ENCODE results near the gene PIK3CD.
"Not testable (repeated sequence)": the region's sequence is repeated elsewhere in the genome, so short reads cannot be mapped to it uniquely, and the experiment has no call there.

Gene PIK3CD

GRCh38 chr1:9746211-9746610 lies 94.7 kb downstream of the PIK3CD start:
- no peak for DNase-seq

- no peak for DNase-seq
Measured at GRCh38 chr1:9746651-9747050, 95.1 kb downstream of the PIK3CD start.

- DNase-seq = not testable (repeated sequence)
Measured at GRCh38 chr1:9748391-9748790, 96.9 kb downstream of the PIK3CD start.

GRCh38 chr1:9749361-9749760 lies 97.8 kb downstream of the PIK3CD start:
- no peak for DNase-seq

DNA sequence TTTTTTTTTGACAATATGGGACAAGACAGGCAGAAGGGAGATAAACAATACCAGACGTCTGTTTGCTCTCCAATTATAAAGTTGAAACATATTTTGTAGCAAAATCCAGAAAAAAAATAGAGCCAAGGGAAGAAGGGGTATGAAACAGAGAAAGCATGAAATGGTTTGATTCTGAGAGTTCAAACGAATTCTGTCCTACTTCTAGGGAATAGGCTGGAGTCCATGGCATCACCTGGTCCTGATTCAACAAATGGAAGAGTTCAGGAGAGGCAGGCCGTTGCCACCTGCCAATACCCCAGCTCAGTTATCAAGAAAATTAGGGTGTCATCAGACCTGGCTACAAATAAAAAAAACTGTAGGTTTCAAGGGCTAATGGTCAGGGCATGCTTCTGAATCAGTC lies 100.4 kb downstream of the PIK3CD start:
- no peak for DNase-seq

DNA sequence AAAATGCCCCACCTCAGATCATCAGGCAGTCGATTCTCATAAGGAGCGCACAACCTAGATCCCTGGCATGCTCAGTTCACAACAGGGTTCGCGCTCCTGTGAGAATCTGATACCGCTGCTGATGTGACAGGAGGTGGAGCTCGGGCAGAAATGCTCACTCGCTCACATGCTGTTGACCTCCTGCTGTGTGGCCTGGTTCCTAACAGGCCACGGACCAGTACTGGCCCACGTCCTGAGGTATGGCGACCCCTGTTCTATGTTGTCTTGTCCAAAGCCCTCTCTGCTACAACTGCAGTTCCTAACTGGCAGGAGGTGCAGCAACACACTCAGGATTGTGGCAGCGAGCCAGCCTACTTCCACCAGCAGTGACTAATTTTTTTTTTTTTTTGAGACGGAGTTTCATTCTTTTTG lies 101.6 kb downstream of the PIK3CD start:
- DNase-seq = no peak

- no peak for DNase-seq
Measured at GRCh38 chr1:9755441-9755995, 104.0 kb downstream of the PIK3CD start.

DNA sequence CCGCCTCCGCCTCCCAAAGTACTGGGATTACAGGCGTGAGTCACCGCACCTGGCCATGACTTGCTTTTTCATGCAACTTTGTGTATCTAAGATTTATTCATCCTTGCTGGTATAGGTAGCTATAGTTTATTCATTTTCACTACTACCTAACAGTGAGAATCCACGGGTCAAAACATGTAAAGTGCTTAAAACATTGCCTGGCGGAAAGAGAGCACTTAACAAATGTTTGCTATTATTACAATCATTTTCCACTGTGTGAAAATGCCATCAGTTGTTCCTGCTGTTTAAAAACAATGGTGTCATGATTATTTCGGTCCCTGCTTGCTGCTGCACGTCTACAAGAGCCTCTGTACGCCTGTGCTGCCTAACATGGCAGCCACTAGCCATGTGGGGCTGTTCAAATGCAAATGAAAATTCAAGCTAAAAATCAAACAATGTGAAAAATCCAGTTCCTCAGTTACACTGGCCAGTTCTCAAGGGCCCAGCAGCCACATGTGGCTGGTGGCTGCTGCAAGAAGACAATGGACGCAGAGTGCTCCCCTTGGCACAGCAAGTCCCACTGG lies 107.1 kb downstream of the PIK3CD start:
- DNase-seq = no peak

DNA sequence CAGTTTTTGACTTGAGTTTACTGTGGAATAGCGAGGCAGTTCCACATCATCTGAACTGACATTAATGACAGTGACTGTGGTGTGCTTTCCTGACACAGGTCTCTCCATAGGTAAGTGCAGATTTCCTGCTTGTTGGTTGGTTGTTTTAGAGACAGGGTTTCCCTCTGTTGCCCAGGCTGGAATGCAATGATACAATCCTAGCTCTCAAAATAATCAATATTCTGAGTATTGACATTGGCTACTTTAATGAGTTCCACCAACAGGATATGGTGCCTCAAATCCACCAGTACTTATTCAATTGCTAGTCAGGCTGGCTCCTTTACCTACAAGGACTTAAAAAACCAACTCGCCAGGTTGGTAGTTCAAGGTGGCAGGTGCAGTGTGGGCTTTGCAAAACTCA lies 108.4 kb downstream of the PIK3CD start:
- no peak for DNase-seq

DNA sequence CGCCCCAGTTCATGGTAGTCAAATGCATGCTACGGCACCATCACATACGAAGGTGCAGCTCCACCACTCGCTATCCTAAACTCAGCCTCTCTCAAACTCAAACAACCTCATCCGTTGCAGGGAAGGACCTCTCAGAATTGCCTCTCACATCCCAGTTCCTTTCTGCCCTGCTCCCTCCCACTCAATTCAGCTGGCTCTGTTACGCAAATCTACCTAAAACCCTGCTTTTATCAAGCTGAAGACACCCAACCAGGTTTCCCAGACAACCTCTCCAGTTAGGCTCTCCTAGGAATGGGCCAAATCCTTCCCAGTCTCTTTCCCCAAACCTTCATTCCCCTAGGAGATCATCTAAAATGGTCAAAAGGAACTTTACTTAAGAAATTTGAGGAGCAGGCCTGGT lies 109.3 kb downstream of the PIK3CD start:
- no peak for DNase-seq

- no peak for DNase-seq
Measured at GRCh38 chr1:9761855-9762254, 110.3 kb downstream of the PIK3CD start.

- DNase-seq = not testable (repeated sequence)
Measured at GRCh38 chr1:9762446-9762845, 110.9 kb downstream of the PIK3CD start.

DNA sequence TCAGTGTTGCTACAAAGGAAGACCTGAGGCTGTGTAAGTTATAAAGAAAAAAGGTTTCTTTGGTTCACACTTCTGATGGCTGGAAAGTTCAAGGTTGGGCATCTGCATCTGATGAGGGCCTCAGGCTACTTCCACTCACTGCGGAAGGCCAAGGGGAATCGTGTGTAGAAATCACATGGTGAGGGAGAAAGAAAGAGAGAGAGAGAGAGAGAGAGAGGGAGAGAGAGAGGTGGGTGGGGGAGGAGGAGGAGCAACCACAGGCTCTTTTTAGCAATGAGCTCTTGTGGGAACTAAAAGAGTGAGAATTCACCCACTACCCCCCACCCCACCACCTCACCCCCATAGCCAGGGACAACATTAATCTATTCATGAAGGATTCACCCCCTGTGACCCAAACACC lies 112.4 kb downstream of the PIK3CD start:
- no peak for DNase-seq

DNA sequence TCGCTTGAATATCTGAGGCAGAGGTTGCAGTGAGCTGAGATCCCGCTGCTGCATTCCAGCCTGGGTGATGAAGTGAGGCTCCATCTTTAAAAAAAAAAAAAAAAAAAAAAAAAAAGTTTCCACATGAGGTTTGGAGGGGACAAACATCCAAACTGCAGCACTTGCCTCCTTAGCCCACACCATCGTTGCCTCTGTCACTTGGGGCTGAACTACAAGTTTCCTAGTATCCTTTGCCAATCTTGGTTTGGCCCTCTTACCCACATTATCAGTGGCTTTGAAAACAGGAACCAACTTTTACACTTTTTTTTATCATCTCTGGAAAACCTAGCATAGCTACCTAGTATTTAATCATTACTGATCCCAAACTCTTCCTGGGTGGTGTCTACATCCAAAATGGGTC lies 113.0 kb downstream of the PIK3CD start:
- no peak for DNase-seq

DNA sequence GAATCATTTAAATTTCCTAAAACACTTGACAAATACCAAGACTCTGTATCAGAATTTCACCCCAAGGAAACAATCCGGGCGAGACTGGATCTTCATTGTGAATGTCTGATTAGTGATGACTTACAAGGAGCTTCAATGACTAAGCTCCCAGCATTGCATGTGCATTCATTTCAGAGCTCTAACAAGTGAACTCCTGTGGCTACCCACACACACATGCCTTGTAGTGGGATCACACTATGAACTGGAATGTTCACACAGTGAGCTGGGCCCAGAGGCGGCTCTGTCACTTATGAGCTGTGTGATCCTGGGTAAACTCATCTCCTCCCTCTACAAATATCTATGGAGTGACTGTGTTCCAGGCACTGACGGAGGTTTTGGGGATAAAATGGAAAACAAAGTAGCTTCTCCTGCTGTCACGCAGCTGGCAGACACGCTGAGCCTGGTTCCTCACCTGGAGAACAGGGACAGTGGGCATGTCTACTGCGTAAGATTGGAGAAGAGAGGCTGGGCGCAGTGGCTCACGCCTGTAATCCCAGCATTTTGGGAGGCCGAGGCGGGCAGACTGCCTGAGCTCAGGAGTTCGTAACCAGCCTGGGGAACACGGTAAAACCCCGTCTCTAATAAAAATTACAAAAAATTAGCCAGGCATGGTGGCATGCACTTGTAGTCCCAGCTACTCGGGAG lies 115.4 kb downstream of the PIK3CD start:
- no peak for DNase-seq

DNA sequence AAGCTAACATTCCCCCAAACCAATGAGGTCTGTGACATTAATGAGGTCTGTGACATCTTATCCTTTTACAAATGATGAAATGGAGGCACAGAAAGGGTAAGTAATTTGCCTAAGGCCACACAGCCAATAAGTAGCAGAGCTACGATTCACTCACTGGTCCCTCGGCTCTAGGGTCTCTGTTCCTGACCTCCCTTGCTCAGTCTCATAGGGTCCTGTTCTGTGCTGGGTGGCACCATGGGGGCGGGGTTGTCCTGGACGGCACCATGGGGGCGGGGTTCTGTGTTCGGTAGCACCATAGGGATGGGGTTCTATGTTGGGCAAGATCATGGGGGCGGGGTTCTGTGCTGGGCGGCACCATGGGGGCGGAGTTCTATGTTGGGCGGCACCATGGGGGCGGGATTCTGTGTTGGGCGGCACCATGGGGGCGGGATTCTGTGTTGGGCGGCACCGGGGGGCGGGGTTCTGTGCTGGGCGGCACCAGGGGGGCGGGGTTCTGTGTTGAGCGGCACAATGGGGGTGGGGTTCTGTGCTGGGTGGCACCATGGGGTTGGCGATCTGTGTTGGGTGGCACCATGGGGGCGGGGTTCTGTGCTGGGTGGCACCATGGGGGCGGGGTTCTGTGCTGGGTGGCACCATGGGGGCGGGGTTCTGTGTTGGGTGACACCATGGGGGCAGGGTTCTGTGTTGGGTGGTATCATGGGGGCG lies 116.6 kb downstream of the PIK3CD start:
- DNase-seq = no peak

- no peak for DNase-seq
Measured at GRCh38 chr1:9768983-9769382, 117.5 kb downstream of the PIK3CD start.

DNA sequence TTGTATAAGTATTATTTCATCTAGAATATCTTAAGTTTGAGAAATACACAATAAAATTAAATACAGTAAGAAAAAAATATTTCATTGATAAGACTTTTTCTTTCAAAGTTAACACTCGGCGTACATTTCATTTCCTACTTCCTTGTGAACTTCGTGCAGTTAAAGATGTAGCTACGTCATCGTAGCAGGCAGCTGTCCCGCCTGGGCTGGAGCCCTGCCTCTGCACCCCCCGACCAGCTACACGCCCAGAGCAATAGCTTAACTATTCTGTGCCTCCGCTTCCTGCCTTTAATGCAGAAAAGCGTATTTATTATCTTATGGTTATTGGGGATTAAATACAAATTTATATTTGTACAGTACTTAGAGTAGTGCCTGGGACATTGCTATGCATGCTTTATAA lies 118.8 kb downstream of the PIK3CD start:
- DNase-seq = no peak

GRCh38 chr1:9774712-9775679 lies 123.5 kb downstream of the PIK3CD start:
- DNase-seq = no peak

- no peak for DNase-seq
Measured at GRCh38 chr1:9776685-9777084, 125.2 kb downstream of the PIK3CD start.

Measured in SHP77 (cell line).